ENCODE results near the gene CYP3A7. TPM values are rescaled to one million over a fixed set of nuclear protein-coding genes. Genes with fewer than 3 reads are reported as not detected.
"Not testable (repeated sequence)": the region's sequence is repeated elsewhere in the genome, so short reads cannot be mapped to it uniquely, and the experiment has no call there.

The CYP3A7 gene
- total and polyA plus RNA-seq, 9 donors, result 0.04 to 0.36 (median 0.29) TPM; not detected in 3

GRCh38 chr7:99709260-99709659 lies 25.7 kb downstream of the CYP3A7 start:
- H3K27ac ChIP-seq, result no peak overlapping the region
- intact Hi-C loops (cut with DNase I), result no loop called here
- no peaks in the 10 kb centered on the region for H3K27me3 ChIP-seq
- DNase-seq, result no peak
- 86 to 88% (median 86%) methylated on average over 2 of the region's 2 CpGs for WGBS, 3 donors
- H3K9me3 ChIP-seq, result peaks cover 0 to 4% of the 10 kb centered on the region in 2 donors
- TF ChIP-seq CTCF (IDR thresholded peaks at IDR 0.05) (no peak), EP300 (IDR thresholded peaks at IDR 0.05) (no peak), POLR2A (IDR thresholded peaks at IDR 0.05) (no peak)
- no peaks in the 10 kb centered on the region for H3K4me1 ChIP-seq (ENCODE audit: insufficient read depth)
- no peaks in the 10 kb centered on the region for H3K36me3 ChIP-seq
- no peak overlapping the region for H3K4me3 ChIP-seq

GRCh38 chr7:99707096-99707495 lies 27.9 kb downstream of the CYP3A7 start:
- no peak for DNase-seq
- Histone ChIP-seq H3K36me3 (no peaks in the 10 kb centered on the region), H3K4me3 (no peak overlapping the region), H3K27ac (no peak overlapping the region), H3K9me3 (peaks cover 0 to 6% of the 10 kb centered on the region in 2 donors), H3K4me1 (ENCODE audit: insufficient read depth) (no peaks in the 10 kb centered on the region), H3K27me3 (no peaks in the 10 kb centered on the region)
- TF ChIP-seq POLR2A (IDR thresholded peaks at IDR 0.05) (no peak), CTCF (IDR thresholded peaks at IDR 0.05) (no peak), EP300 (IDR thresholded peaks at IDR 0.05) (no peak)
- WGBS, 3 donors, result 32 to 35% (median 35%) methylated on average over 1 of the region's 1 CpG
- intact Hi-C loops (cut with DNase I), result no loop called here

- Histone ChIP-seq H3K4me3 (no peak overlapping the region), H3K27ac (no peak overlapping the region), H3K27me3 (no peaks in the 10 kb centered on the region), H3K36me3 (no peaks in the 10 kb centered on the region), H3K4me1 (ENCODE audit: insufficient read depth) (no peaks in the 10 kb centered on the region), H3K9me3 (peaks cover 0 to 3% of the 10 kb centered on the region in 2 donors)
- WGBS, 3 donors, result 13 to 26% (median 24%) methylated on average over 5 of the region's 5 CpGs
- no peak for DNase-seq
- intact Hi-C loops (cut with DNase I), result no loop called here
- no peak for TF ChIP-seq CTCF (IDR thresholded peaks at IDR 0.05)
- no peak for TF ChIP-seq POLR2A (IDR thresholded peaks at IDR 0.05)
- TF ChIP-seq EP300 (IDR thresholded peaks at IDR 0.05), result no peak
Observed at GRCh38 chr7:99699946-99700345, 35.0 kb downstream of the CYP3A7 start.

- H3K36me3 ChIP-seq; H3K4me3 ChIP-seq; H3K27ac ChIP-seq; DNase-seq; H3K27me3 ChIP-seq; H3K4me1 ChIP-seq (ENCODE audit: insufficient read depth); intact Hi-C loops (cut with DNase I); H3K9me3 ChIP-seq: not testable (repeated sequence)
- WGBS, 3 donors, result 17 to 23% (median 23%) methylated on average over 6 of the region's 6 CpGs
Observed at GRCh38 chr7:99698867-99699730, 35.9 kb downstream of the CYP3A7 start.

- Histone ChIP-seq H3K27ac (no peak overlapping the region), H3K36me3 (no peaks in the 10 kb centered on the region), H3K9me3 (no peaks in the 10 kb centered on the region), H3K27me3 (no peaks in the 10 kb centered on the region), H3K4me1 (ENCODE audit: insufficient read depth) (no peaks in the 10 kb centered on the region), H3K4me3 (no peak overlapping the region)
- no peak for TF ChIP-seq POLR2A (IDR thresholded peaks at IDR 0.05)
- TF ChIP-seq EP300 (IDR thresholded peaks at IDR 0.05), result no peak
- TF ChIP-seq CTCF (IDR thresholded peaks at IDR 0.05), result no peak
- intact Hi-C loops (cut with DNase I), result no loop called here
- 89 to 93% (median 90%) methylated on average over 1 of the region's 1 CpG for WGBS, 3 donors
- DNase-seq, result no peak
Observed at GRCh38 chr7:99694912-99695304, 40.1 kb downstream of the CYP3A7 start.
